Naive B cell (primary cell): ENCODE data around the gene TRIM29. TPM values are rescaled to one million over a fixed set of nuclear protein-coding genes. Genes with fewer than 3 reads are reported as not detected.
A peak's percentile ranks its signal among the peaks of the same experiment; 100 is the strongest.
"Not testable (repeated sequence)": the region's sequence is repeated elsewhere in the genome, so short reads cannot be mapped to it uniquely, and the experiment has no call there.

Experiments used
- ATAC-seq, 2 donors: fragments of 150-1000 bp; cut with Tn5 transposase; 2 replicates each; pipeline ENCODE4 v1.10.0; 2021; ENCODE audit warnings: low read depth in 2 of 2, mild to moderate bottlenecking in 2 of 2, moderate library complexity in 2 of 2
- DNase-seq: peaks from one replicate; pipeline ENCODE4 v3.0.0; 2022
- H3K27ac Mint-ChIP-seq, 6 donors: one replicate each; pipeline ENCODE4 v1.8.0; 2020 to 2022; ENCODE audit warnings: mild to moderate bottlenecking in 6 of 6, mixed read lengths in 6 of 6, moderate library complexity in 5 of 6, inconsistent platforms in 2 of 6
- H3K27me3 Mint-ChIP-seq, 3 donors: one replicate each; pipeline ENCODE4 v1.8.0; 2021 to 2022; ENCODE audit warnings: mixed read lengths in 3 of 3, mild to moderate bottlenecking in 1 of 3
- H3K36me3 Mint-ChIP-seq, 2 donors: one replicate each; pipeline ENCODE4 v1.8.0; 2020 to 2022; ENCODE audit warnings: mixed read lengths in 2 of 2, inconsistent platforms in 1 of 2, mild to moderate bottlenecking in 1 of 2
- H3K4me1 Mint-ChIP-seq, 3 donors: one replicate each; pipeline ENCODE4 v1.8.0; 2020 to 2022; ENCODE audit warnings: mixed read lengths in 3 of 3, inconsistent platforms in 1 of 3, mild to moderate bottlenecking in 1 of 3, moderate library complexity in 1 of 3
- H3K4me3 Mint-ChIP-seq, 8 donors: one replicate each; pipeline ENCODE4 v1.8.0; 2020 to 2022; ENCODE audit warnings: mild to moderate bottlenecking in 8 of 8, mixed read lengths in 8 of 8, moderate library complexity in 8 of 8, inconsistent platforms in 2 of 8
- H3K9me3 Mint-ChIP-seq, 7 donors: one replicate each; pipeline ENCODE4 v1.8.0; 2020 to 2022; ENCODE audit warnings: mixed read lengths in 7 of 7, mild to moderate bottlenecking in 5 of 7, inconsistent platforms in 2 of 7, moderate library complexity in 1 of 7
- polyA plus RNA-seq, 6 donors: library from polyadenylated mRNA; unstranded; fragments of 300-500 nt; fragmentation: Illumina TruSeq; gene quantifications; one replicate each; pipeline ENCODE4 v1.2.3, GENCODE V29; 2021; ENCODE audit warnings: low read depth in 6 of 6

Gene TRIM29
- polyA plus RNA-seq, 6 donors from 2014 or later: not detected

DNA sequence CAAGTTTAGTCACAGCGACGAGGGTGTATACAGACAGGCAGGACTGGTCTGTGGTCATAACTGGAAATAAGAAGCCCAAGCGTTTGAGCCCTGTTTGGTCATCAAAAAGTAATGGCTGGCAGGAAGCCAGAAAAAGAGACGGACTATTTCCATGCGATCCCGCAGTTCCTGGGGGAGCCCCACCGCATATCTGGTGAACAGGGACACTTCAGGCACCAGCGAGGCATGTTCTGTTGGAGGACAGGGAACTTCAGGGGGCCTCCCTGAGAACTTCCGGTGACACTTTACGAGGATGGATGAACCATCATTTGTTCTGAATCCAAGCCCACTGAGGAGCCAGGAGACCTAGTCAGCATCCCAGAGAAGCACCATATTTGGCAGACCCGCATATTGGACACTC, 29.7 kb upstream of the TRIM29 start:
- peaks cover 2 to 21% (median 6%) of the 10 kb centered on the region in 3 donors for H3K4me1 Mint-ChIP-seq
- H3K4me3 Mint-ChIP-seq: peak overlapping the region in 2 of 8 donors; percentile 31 to 66
- peaks cover 0 to 23% of the 10 kb centered on the region in 2 donors for H3K36me3 Mint-ChIP-seq
- DNase-seq (no peak), ATAC-seq (no peak)
- H3K27me3 Mint-ChIP-seq: peaks cover 52 to 82% (median 67%) of the 10 kb centered on the region in 3 donors
- no peak overlapping the region for H3K27ac Mint-ChIP-seq
- peaks cover 3 to 35% (median 25%) of the 10 kb centered on the region in 7 donors for H3K9me3 Mint-ChIP-seq

DNA sequence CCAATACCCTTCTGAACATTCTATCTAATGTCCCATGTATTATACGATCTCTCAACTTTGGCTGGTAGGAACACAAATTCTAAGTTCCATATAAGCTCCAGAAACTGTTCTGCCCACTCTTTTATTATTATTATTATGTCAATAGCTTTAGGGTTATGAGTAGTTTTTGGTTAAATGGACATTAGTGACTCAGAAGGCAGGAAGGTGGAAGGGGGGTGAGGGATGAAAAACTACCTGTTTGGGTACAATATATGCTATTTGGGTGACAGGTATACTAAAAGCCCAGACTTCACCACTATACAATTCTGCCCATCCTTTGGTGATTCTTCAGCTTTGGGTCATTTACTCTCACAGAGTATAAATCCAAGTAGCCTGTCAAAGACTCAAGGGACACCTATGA, 22.5 kb upstream of the TRIM29 start:
- Mint-ChIP-seq H3K27me3 (peaks cover 15 to 47% (median 39%) of the 10 kb centered on the region in 3 donors), H3K27ac (no peak overlapping the region), H3K9me3 (peaks cover 0 to 40% (median 20%) of the 10 kb centered on the region in 7 donors), H3K4me1 (no peaks in the 10 kb centered on the region), H3K36me3 (peaks cover 0 to 9% of the 10 kb centered on the region in 2 donors), H3K4me3 (no peak overlapping the region)
- DNase-seq (no peak), ATAC-seq (no peak)

- no peak overlapping the region for H3K4me3 Mint-ChIP-seq
- H3K27me3 Mint-ChIP-seq: peaks cover 27 to 53% (median 31%) of the 10 kb centered on the region in 3 donors
- H3K9me3 Mint-ChIP-seq: peaks cover 0 to 28% (median 9%) of the 10 kb centered on the region in 7 donors
- no peak overlapping the region for H3K27ac Mint-ChIP-seq
- no peak for DNase-seq
- no peaks in the 10 kb centered on the region for H3K36me3 Mint-ChIP-seq
- no peaks in the 10 kb centered on the region for H3K4me1 Mint-ChIP-seq
- ATAC-seq: no peak
These were observed 15.3 kb upstream of the TRIM29 start for GRCh38 chr11:120153221-120153620.

DNA sequence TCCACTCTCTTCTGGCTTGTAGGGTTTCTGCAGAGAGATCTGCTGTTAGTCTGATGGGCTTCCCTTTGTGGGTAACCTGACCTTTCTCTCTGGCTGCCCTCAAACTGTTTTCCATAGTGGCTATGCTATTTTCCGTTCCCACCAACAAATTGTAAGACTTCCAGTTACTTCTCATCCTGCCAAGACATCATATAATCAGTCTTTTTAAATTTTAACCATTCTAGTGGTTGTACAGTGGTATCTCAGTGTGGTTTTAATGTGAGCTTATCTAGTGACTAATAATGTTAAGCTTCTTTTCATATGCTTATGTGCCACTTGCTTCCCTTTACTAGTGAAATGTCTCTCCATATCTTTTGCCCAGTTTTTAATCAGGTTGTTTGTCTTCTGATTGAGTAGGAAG, 13.6 kb upstream of the TRIM29 start:
- peaks cover 24 to 60% (median 31%) of the 10 kb centered on the region in 3 donors for H3K27me3 Mint-ChIP-seq
- no peak for ATAC-seq
- no peaks in the 10 kb centered on the region for H3K36me3 Mint-ChIP-seq
- no peaks in the 10 kb centered on the region for H3K4me1 Mint-ChIP-seq
- DNase-seq: no peak
- no peak overlapping the region for H3K27ac Mint-ChIP-seq
- peaks cover 0 to 17% (median 8%) of the 10 kb centered on the region in 7 donors for H3K9me3 Mint-ChIP-seq
- H3K4me3 Mint-ChIP-seq: no peak overlapping the region

GRCh38 chr11:120149246-120149645, 11.3 kb upstream of the TRIM29 start:
- H3K4me1 Mint-ChIP-seq: no peaks in the 10 kb centered on the region
- no peak overlapping the region for H3K4me3 Mint-ChIP-seq
- no peak for DNase-seq
- H3K27me3 Mint-ChIP-seq: peaks cover 25 to 63% (median 33%) of the 10 kb centered on the region in 3 donors
- H3K27ac Mint-ChIP-seq: no peak overlapping the region
- peaks cover 0 to 17% (median 6%) of the 10 kb centered on the region in 7 donors for H3K9me3 Mint-ChIP-seq
- no peaks in the 10 kb centered on the region for H3K36me3 Mint-ChIP-seq
- ATAC-seq: no peak

- Mint-ChIP-seq H3K4me1 (no peaks in the 10 kb centered on the region), H3K36me3 (no peaks in the 10 kb centered on the region)
- no peak for DNase-seq
These were observed 10.0 kb upstream of the TRIM29 start for GRCh38 chr11:120147950-120148270.

GRCh38 chr11:120147094-120147949, 9.4 kb upstream of the TRIM29 start:
- Mint-ChIP-seq H3K4me1 (no peaks in the 10 kb centered on the region), H3K27ac (no peak overlapping the region), H3K4me3 (no peak overlapping the region), H3K27me3 (peaks cover 21 to 65% (median 27%) of the 10 kb centered on the region in 3 donors), H3K9me3 (peaks cover 0 to 17% (median 6%) of the 10 kb centered on the region in 7 donors), H3K36me3 (no peaks in the 10 kb centered on the region)
- ATAC-seq (no peak), DNase-seq (no peak)

More at GRCh38 chr11:120147950-120148270, 10.0 kb upstream of the TRIM29 start:
- H3K4me3 Mint-ChIP-seq: no peak overlapping the region
- no peak for ATAC-seq
- H3K9me3 Mint-ChIP-seq: peaks cover 0 to 17% (median 6%) of the 10 kb centered on the region in 7 donors
- H3K27ac Mint-ChIP-seq: peak overlapping the region in 1 of 6 donors; percentile 34
- peaks cover 21 to 65% (median 27%) of the 10 kb centered on the region in 3 donors for H3K27me3 Mint-ChIP-seq

GRCh38 chr11:120146413-120147093, 8.6 kb upstream of the TRIM29 start:
- H3K36me3 Mint-ChIP-seq: no peaks in the 10 kb centered on the region
- no peak for DNase-seq

GRCh38 chr11:120144501-120144900, 6.6 kb upstream of the TRIM29 start:
- Mint-ChIP-seq H3K36me3 (no peaks in the 10 kb centered on the region), H3K27ac (peak overlapping the region in 1 of 6 donors; percentile 50), H3K4me1 (no peaks in the 10 kb centered on the region), H3K4me3 (no peak overlapping the region), H3K27me3 (peaks cover 32 to 62% (median 50%) of the 10 kb centered on the region in 3 donors), H3K9me3 (peaks cover 0 to 4% (median 0%) of the 10 kb centered on the region in 7 donors)
- no peak for DNase-seq
- ATAC-seq: no peak

More at GRCh38 chr11:120146413-120147093, 8.6 kb upstream of the TRIM29 start:
- Mint-ChIP-seq H3K9me3 (peaks cover 0 to 15% (median 6%) of the 10 kb centered on the region in 7 donors), H3K27me3 (peaks cover 21 to 66% (median 33%) of the 10 kb centered on the region in 3 donors), H3K27ac (no peak overlapping the region), H3K4me3 (no peak overlapping the region), H3K4me1 (no peaks in the 10 kb centered on the region)
- no peak for ATAC-seq

GRCh38 chr11:120143472-120143871, 5.6 kb upstream of the TRIM29 start:
- not testable (repeated sequence) for DNase-seq, H3K4me1 Mint-ChIP-seq, H3K36me3 Mint-ChIP-seq, ATAC-seq, H3K27ac Mint-ChIP-seq, H3K4me3 Mint-ChIP-seq, H3K9me3 Mint-ChIP-seq
- H3K27me3 Mint-ChIP-seq: peaks cover 27 to 65% (median 51%) of the 10 kb centered on the region in 3 donors

- Mint-ChIP-seq H3K27me3 (peaks cover 26 to 58% (median 45%) of the 10 kb centered on the region in 3 donors), H3K27ac (no peak overlapping the region), H3K4me3 (no peak overlapping the region), H3K9me3 (peaks cover 0 to 2% (median 0%) of the 10 kb centered on the region in 7 donors), H3K4me1 (no peaks in the 10 kb centered on the region), H3K36me3 (no peaks in the 10 kb centered on the region)
- ATAC-seq: no peak
- no peak for DNase-seq
These were observed 4.7 kb upstream of the TRIM29 start for GRCh38 chr11:120142441-120143100.

DNA sequence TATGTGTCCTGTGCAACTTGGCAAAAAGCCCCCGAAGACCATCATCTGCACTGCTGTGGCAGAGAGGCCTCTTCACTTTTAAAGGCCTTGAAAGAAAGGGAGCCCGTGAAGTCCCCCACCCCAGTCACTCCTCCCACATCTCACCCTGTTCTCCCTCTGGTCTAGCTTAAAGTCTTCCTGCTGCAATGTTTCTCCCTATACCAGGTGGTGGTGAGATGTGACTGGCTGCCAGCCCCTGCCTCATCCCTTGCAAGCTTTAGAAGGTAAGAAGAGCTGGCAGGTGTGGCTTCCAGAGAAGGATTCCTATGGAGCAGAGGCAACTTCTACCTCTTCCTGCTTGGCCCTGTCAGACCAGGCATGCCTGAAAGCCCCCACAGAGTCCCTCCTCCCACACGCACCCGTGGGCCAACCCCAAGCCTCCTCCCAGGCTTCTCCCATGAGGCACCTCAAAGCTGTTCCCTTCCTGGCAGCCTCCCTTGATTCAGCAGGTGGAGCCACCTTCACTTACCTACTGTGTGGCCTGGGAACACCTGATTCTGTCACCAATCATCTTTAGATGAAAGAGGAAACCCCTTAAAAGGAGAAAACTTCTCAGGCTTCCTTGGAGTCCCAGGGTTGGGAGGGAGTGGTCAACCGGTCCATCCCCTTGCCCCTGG, 4.0 kb upstream of the TRIM29 start:
- no peak for DNase-seq
- Mint-ChIP-seq H3K4me1 (no peaks in the 10 kb centered on the region), H3K4me3 (no peak overlapping the region), H3K36me3 (no peaks in the 10 kb centered on the region), H3K27me3 (peaks cover 26 to 53% (median 42%) of the 10 kb centered on the region in 3 donors), H3K9me3 (peaks cover 0 to 2% (median 0%) of the 10 kb centered on the region in 7 donors), H3K27ac (no peak overlapping the region)
- ATAC-seq: no peak
